HG03469 (cell line): Measurements from ENCODE around the gene WWC2.
"Not testable (repeated sequence)": the region's sequence is repeated elsewhere in the genome, so short reads cannot be mapped to it uniquely, and the experiment has no call there.

Experiments used
- ATAC-seq: cut with Tn5 transposase; IDR thresholded peaks from one replicate; pipeline ENCODE4 v1.9.1; 2021; ENCODE audit warnings: mild to moderate bottlenecking, moderate library complexity, moderate number of reproducible peaks; ENCODE audit not compliant: unreplicated experiment

WWC2 gene

DNA sequence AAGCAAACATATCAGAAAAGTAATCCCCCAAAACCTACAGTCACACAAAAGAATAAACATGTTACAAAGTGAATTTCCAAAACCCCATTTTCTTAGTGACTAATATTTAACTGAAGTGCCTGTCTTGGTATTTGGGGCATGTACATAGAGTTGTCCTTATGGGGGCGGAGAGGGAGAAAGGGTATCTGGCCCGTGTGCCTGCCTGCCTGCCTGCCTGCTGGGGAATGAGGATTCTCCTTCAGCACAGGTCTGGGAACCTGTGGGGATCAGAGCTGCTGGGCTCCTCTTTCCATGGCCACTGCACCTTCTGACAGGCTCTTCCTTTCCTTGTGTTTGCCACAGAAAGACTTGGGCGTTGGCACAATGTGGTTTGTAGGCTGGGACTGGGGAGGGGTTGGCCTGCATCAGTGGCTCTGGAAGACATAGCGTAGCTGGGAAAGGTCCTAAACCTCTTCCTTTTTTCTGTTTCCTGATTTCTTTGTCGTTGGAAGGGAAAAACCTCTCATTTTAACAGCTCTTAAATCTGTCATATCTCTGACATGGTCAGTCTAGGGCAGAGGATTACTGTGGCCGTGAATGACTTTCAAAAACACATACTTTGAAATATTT is 94.8 kb downstream of the WWC2 start:
- ATAC-seq: not testable (repeated sequence)

DNA sequence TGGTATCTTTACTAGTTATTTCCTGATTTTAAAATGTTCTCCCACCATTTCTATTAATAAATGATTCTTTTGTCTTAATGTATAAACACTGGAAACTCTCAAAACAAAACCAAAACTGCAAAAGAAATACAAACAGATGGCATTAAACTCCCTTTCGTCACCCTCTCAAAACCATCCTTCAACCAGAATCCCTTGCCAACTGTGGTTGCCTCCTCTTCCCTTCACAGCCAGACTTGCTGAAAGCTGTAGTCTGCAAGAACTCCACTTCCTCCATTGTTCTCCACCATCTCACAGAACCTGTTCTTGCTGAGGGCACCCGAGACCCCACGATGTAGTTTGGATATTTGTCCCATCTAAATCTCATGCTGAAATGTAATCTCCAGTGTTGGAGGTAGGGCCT is 96.5 kb downstream of the WWC2 start:
- no peak for ATAC-seq

DNA sequence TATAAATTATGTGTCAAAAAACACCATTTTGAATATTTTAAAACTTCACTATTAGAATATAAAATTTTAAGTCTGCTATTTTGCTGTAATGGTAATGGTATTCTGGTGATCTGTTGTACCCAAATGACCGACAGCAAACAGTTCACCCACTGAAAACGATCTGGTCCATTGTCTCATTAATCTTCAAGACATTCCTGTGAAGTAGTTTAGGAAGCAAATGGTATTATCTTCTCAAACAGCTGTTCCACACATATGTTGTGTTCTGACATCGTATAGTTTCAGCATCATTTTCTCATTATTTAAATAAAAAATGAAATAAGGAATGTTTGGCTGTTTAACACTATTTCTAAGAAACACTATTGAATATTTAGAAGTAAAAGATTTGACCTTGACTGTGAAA is 98.1 kb downstream of the WWC2 start:
- no peak for ATAC-seq

DNA sequence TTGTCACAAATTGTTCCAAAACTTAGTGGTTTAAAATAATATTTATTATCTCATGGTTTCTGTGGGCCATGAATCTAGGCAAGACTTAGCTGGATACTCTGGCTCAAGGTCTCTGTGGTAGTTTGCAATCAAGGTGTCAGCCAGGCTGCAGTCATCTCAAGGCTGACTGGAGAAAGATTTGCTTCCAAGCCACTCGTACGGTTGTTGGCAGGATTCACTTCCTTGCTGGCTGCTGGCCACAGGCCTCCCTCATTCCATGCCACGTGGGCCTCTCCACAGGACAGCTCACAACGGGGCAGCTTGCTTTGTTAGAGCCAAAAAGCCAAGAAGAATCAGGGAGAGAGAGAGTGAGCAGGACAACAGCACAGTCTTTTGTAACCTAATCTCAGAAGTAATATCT is 101.4 kb downstream of the WWC2 start:
- no peak for ATAC-seq

DNA sequence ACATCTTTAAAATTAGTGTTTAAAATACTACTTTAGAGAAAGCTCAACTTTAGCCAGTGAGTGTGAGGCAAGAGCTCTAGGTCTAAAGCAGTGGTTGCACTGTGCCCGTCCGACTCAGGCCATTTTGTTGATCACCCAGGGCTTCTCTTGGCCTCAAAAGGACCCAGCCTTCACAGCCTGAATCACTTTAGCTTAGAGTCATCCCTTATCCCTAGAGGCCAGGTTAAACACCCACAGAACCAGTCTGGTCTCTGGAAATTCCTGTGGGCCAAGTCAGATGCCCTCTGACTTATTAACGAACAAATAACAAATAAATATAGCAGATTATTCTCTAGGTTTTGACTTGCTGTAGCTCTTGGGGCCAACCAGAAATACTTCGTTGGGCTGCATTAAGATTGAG is 102.3 kb downstream of the WWC2 start:
- ATAC-seq: no peak

DNA sequence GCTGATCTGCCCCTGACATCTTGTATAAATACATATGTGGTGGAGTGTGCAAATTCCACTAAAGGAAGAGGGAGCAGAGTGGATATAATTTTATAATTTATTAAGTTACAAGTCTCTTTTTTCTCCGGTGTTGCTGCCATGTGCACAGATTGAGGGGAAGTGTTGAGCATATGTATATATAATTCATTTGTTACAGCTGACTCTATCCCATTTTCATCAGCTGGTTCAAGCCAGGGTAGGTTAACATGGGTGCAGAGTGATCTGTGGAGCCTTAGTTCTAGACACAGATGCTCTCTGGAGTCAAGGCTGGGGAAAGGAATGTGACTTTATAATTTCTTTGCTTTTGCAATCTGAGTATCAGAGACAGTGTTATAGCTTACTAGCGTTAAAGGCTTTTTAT is 103.5 kb downstream of the WWC2 start:
- ATAC-seq: no peak

DNA sequence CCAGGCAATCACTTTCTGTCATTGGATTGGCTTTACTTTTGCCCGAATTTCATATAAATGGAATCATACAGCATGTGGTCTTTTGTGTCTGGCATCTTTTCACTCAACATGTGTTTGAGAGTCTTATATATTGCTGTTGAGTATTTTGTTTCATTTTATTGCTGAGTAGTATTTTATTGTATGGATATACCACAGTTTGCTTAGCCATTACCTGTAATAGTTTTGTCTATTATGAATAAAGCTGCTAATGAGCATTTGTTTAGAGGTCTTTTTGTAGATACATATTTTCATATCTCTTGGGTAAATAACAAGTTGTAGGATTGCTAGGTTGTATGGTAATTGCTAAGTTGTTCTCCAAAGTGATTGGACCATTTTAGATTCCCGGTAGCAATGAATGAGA is 105.7 kb downstream of the WWC2 start:
- ATAC-seq: no peak

DNA sequence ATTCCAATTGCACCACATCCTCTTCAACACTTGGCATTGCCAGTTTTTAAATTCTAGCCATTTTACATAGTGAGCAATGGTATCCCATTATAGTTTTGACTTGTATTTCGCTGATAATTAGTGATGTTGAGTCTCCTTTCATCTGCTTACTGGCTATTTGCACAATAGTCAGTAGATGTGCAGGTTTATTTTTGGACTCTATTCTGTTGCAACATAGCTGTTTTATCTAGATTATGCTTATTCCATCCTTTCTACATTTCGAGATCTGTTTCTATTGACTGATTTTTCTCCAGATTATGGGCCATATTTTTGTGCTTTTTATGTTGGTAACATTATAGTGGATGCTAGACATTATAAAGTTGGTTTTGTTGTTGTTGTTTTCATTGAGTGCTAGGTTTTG is 106.1 kb downstream of the WWC2 start:
- ATAC-seq: no peak

DNA sequence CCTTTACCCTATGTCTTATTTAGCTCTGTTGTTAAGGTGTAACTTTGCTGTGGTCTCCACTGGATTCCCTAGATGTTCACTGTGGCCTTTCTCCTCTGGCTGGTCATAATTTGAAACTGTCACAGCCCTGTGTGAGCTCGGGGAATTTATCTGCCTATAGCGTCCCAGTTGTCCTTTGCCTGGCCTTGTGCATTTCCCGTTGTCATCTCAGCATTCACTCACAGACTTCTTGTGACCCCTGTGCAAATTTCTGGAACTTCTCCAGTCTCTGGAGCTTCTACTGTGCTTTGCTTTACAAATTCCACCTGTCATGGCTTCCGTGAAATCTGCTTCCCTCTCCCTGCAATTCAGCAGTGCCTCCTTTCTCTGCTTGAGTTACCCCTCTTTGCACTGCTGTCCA is 106.7 kb downstream of the WWC2 start:
- no peak for ATAC-seq

DNA sequence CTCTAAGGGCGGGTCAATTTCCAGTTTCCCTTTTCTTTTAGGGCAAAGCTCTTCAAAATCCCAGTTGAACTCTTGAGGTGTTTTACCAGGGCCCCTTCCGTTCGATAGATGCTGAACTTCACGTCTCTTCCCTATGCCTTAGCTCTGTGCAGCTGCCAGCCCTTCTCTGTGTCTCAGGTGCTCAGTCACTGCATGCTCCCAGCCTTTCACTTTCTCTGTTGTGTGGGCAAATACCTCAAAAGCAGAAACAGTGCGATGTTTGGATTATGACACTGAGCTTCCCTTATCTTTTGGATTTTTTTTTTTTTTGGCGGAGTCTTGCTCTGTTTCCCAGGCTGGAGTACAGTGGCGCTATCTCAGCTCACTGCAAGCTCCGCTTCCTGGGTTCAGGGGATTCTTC is 112.5 kb downstream of the WWC2 start:
- ATAC-seq: no peak

DNA sequence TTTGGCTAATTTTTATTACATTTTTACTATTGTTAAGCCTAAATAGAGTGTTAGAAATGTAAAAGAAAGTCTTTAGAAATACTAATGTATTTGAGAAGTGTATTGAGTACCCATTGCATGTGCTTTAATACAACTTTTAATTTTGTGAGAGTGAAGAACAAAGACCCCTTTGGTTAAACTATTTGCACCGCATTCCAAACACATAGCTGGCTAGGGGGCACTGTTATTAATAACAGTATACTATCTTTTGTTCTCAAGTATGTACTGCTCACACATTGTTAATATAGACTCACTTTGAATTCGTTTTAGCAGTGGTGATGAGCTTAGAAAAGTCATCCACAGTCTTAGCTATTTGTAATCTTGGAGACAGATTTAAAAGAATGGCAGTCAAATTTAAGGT is 114.9 kb downstream of the WWC2 start:
- no peak for ATAC-seq

DNA sequence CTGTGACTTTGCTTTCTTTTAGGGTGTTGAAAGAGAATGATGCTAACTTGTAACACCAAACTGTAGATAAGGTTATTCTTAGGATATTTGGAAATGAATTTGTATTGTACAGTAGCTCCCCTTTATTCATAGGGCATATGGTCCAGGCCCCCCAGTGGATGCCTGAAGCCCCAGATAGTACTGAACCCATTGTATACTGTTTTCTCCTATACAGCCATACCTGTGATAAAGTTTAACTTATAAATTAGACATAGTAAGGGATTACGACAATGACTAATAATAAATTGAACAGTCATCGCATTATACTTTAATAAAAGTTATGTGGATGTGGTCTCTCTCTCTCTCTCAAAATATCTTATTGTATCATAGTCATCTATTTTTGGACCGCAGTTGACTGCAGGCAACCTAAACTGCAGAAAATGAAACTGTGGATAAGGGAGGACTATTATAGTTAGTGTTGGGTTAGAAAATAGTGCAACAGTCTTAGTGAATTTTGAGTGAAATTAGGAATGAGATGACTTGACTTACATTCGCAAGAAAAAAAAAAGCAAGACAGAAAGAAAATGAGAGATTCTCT is 115.9 kb downstream of the WWC2 start:
- no peak for ATAC-seq

DNA sequence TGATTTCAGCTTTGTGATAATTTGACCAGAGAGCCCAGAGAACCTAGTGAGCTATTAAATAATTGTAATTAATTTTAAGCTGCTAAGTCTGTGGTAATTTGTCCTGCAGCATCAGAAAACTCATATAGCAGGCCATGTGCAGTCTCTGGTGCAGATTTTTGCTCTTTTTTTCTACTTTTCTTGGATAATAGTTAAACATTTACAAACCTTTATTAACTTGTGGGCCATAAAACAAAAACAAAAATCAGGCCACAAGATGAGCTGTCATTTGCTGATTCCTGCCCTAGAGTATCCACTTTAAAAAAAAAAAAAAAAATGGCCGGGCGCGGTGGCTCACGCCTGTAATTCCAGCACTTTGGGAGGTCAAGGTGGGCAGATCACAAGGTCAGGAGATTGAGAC is 121.2 kb downstream of the WWC2 start:
- no peak for ATAC-seq

DNA sequence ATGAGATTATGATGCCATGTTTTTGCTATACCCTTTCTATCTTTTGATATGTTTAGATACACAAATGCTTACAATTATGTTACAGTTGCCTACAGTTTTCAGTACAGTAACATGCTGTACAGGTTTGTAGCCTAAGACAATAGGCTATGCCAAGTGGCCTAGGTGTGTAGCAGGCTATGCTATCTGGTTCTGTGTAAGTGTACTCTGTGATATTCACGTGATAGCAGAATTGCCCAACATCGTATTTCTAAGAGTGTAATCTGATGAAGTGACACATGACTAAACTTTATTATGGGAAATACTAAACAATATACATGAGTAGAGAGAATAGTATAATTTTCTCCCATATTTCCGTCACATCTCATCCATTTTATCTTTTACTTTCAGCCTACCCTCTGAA is 124.0 kb downstream of the WWC2 start:
- no peak for ATAC-seq

DNA sequence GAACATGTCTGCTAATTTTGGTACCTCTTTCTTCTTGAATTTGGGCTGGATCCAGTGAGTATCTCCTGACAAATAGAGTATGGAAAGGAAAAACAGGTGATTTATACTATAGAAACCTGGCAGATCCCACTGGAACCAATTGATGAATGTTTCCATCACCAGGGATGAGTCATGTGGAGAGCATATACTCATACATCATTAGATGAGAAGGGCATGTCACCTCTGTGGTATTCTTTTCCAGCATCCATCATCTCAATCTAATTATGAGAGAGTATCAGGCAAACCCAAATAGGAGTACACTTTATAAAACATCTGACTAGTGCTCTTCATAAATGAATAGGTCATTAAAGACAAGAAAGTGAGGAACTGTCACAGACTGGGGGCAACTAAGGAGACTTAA is 130.3 kb downstream of the WWC2 start:
- ATAC-seq: no peak

DNA sequence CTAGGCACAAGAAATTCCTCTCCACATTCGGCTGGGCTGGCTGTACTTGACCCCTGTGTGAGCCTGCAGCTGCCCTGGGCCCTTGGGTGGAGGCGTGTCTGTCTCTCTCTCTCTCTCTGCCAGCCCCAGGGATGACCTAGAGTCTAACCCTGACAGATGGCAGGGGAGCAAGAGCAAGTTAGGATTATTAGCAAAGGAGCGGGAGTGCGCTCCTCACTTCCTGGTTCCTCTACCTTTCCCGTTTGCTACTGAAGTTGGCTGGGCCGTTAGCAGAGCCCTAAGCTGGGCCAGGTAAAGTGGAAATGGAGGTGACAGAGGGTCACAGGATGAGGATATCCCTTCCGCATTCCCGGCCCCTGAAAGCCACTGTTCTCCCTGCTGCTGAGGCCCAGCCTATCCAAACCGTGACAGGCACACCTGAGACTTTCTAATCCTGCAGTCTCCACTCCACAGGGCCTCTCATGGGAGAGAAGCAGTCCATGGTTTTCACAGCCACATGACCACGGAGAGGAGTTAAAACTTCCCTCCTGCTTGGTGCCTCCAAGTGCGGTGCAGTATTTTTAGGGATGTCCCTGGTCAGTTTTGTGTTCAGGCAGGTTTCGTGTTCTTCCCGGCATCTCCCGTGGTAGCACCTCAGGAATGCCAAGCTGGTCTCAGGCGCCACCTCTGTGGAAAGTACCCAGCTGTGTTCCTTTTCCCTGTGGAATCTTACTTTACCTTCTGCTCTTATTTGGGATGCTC is 141.7 kb downstream of the WWC2 start:
- ATAC-seq: no peak

DNA sequence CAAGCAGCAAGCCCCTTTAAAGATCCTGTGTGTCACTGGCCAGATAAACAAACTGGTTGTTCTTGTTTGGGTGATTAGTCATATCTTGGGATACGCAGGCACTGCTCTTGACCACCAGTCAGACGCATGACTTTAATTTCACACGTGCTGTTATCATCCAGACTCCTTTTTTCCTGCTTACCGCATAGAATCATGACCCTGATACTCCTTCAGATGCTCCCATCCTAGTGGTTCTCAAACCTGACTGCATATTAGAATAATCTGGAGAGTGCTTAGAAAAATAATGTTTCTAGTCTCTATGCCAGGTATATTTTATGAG is 142.2 kb downstream of the WWC2 start:
- no peak for ATAC-seq

DNA sequence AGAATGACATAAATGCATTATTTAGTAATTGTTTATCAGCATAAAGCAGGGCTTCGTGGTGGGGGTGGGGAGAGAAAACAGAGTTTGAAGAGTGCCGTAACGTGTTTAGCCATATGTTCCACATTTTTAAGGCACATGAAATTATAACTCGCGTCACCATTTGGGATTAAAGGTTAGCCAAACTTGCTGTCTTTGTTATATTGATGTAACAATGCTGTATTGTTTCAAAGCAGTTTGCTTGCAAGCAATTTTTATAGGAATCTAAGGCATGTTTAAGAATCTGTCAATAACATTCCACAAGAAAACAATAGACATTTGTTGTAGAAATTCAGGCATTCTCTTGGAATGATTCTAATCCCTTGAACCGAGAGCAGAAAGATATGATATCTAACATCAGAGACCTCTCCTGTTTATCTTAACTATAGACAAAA is 142.7 kb downstream of the WWC2 start:
- no peak for ATAC-seq

DNA sequence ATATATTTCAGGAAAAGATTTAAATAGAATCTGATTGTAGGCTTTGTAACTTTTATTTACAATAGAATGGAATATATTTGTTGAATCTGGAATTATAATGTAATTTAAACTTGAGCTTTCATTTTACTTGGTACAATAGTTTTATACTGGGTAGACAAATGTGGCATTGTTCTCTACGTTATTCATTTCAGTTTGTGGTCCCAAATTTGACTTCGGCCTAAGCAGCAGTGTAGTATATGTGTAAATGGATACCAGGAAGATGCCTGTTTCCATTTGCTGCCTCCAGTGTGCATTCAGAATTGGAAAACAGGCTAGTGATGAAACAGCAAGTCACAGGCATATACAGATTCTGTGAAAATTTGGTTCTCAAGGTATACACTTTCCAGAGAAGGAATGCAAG is 143.2 kb downstream of the WWC2 start:
- ATAC-seq: no peak

DNA sequence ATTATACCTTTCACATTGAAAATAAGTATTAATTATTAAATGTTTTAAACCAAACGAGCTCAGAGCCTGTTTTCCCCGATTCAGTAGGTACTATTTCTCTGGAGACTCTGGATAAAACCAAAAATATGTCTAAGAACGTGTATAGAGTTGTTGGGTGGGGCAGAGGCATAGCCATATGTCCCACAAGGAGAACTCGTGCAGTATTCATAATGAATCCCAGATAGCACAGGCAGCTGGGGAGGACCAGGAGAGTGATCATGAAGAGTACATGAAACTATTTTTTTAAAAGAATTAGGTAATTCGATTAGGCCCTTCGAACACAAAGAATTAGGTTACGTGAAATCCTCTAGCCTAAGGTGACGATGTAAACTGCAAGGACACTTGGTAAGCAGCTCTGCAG is 145.0 kb downstream of the WWC2 start:
- ATAC-seq: no peak

DNA sequence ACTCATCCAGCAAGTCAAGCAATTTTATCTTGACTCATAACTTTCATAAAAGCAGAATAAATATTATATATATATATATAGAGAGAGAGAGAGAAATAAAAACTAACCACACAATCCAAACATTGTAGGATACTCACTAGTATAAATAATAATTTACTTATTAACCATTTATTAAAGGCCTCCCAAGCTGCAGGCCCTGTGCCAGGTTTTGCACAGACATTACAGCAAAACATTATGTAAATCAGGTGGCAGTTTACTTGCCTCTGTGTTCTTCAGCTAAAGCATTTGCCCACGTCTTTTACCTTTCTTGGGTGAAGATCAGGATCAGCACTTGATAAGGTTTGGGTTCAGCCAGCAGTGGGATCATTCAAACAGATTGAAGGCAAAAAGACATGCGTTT is 145.4 kb downstream of the WWC2 start:
- no peak for ATAC-seq

DNA sequence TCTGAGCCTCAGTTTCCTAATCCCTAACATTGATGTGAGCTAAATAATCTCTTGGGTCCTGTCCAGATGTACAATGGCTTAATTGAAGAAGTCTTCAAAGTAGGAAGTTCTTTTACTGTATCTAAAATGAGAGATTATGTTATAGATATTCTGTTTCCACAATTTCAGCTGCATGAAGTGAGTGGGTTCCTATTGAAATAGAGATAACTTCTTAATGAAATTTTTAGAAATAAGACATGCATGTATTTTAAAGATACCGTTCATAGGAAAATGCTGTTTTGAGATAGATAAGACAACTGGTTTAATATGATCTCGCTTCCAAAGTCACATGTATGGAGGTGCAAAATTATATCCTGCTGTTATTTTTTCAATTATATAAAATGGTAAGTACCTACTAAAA is 149.1 kb downstream of the WWC2 start:
- ATAC-seq: no peak

DNA sequence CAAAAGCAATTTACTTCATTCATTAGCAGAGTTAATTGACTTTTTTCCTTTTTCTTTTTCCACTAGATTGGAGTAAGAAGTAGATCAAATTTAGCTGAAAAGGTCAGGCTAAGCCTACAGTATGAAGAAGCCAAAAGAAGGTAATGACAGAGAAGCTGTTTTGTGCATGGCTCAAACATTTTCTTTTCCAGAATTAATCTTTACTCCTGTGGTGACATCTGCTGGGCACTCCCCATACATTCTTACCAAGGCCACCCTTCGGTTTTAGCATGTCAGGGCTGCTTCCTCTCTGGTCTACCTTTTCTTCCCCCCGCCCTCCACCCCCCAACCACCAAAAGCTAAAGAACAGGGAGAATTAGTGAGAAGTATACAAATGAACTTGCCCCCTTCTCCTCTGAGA is 150.8 kb downstream of the WWC2 start:
- peak; percentile 40 for ATAC-seq
